Fibroblast of villous mesenchyme (primary cell): ENCODE data around the gene HSDL2. TPM values are rescaled to one million over a fixed set of nuclear protein-coding genes. Genes with fewer than 3 reads are reported as not detected.

Experiments
- DNase-seq: peaks from one replicate; pipeline ENCODE4 v3.0.0-alpha.2; 2010; ENCODE audit warnings: low read depth
- H3K4me3 ChIP-seq: 2 replicates; pipeline ENCODE4 v1.5.1; 2011; ENCODE audit warnings: low read depth, mild to moderate bottlenecking, low read length
- CTCF ChIP-seq: IDR thresholded peaks from 2 replicates; pipeline ENCODE4 v1.5.1; 2012; ENCODE audit warnings: low read depth, mild to moderate bottlenecking, low read length; ENCODE audit not compliant: insufficient read depth
- total RNA-seq: library from RNA; depleted of rRNA; stranded (reverse); fragments of >200 nt; gene quantifications from 2 replicates; pipeline ENCODE4 v1.2.3, GENCODE V29; 2012

The HSDL2 gene
- total RNA-seq, 1 donor, result 55.3 TPM

- no peak overlapping the region for H3K4me3 ChIP-seq
- TF ChIP-seq CTCF, result no peak
- DNase-seq, result no peak
Measured at GRCh38 chr9:112520069-112520468, 140.2 kb downstream of the HSDL2 start.

- no peak overlapping the region for H3K4me3 ChIP-seq
- TF ChIP-seq CTCF, result no peak
- no peak for DNase-seq
Measured at GRCh38 chr9:112520656-112521055, 140.7 kb downstream of the HSDL2 start.

Other genes with a start within 250 kb of the HSDL2 start
- 14.5 and 29.8 TPM in 2 replicates for gene SUSD1, start 204.8 kb upstream of the HSDL2 start, total RNA-seq
- gene PTBP3, start 46.5 kb upstream of the HSDL2 start, total RNA-seq, result 30.3 and 57.0 TPM in 2 replicates
- gene KIAA1958, start 106.7 kb downstream of the HSDL2 start, total RNA-seq, result 1.3 and 1.7 TPM in 2 replicates